ENCODE results near the gene ARHGEF40.

The ARHGEF40 gene

GRCh38 chr14:21073921-21074320 is 3.8 kb downstream of the ARHGEF40 start:
- TF ChIP-seq CTCF (IDR thresholded peaks at IDR 0.05; ENCODE audit: low read depth, low read length, poor library complexity, severe bottlenecking) (no peak), EZH2phosphoT487 (IDR thresholded peaks at IDR 0.05; ENCODE audit: borderline replicate concordance, low read length) (no peak)
- Histone ChIP-seq H3K36me3 (ENCODE audit: control insufficient read depth, low read length) (no peaks in the 10 kb centered on the region), H3K79me2 (ENCODE audit: control insufficient read depth, low read length) (no peaks in the 10 kb centered on the region), H3K4me1 (ENCODE audit: control insufficient read depth, low read length) (peaks cover 34% of the 10 kb centered on the region), H3F3A (ENCODE audit: control insufficient read depth, insufficient read depth) (peaks cover 6% of the 10 kb centered on the region; the same call in 1 of the 2 replicates), H3K9me3 (ENCODE audit: control insufficient read depth, insufficient read depth, low read length) (no peaks in the 10 kb centered on the region), H3K27me3 (ENCODE audit: control insufficient read depth, low read length) (peaks cover 23% of the 10 kb centered on the region), H3K9me2 (replicated peaks; ENCODE audit: control insufficient read depth, low read length) (no peaks in the 10 kb centered on the region), H3K4me3 (ENCODE audit: low read length) (no peak overlapping the region), H3K4me2 (ENCODE audit: low read length) (no peak overlapping the region), H3K27ac (ENCODE audit: low read depth, low read length) (no peak overlapping the region), H4K20me1 (ENCODE audit: control insufficient read depth, insufficient read depth, low read depth, low read length) (no peaks in the 10 kb centered on the region)

GRCh38 chr14:21074398-21075272 is 4.5 kb downstream of the ARHGEF40 start:
- Histone ChIP-seq H3K9me3 (ENCODE audit: control insufficient read depth, insufficient read depth, low read length) (no peaks in the 10 kb centered on the region), H3K79me2 (ENCODE audit: control insufficient read depth, low read length) (no peaks in the 10 kb centered on the region), H3K4me3 (ENCODE audit: low read length) (no peak overlapping the region), H3K36me3 (ENCODE audit: control insufficient read depth, low read length) (no peaks in the 10 kb centered on the region), H4K20me1 (ENCODE audit: control insufficient read depth, insufficient read depth, low read depth, low read length) (no peaks in the 10 kb centered on the region), H3K4me2 (ENCODE audit: low read length) (no peak overlapping the region), H3K4me1 (ENCODE audit: control insufficient read depth, low read length) (peaks cover 27% of the 10 kb centered on the region), H3F3A (ENCODE audit: control insufficient read depth, insufficient read depth) (peaks cover 6% of the 10 kb centered on the region; the same call in 1 of the 2 replicates), H3K9me2 (replicated peaks; ENCODE audit: control insufficient read depth, low read length) (no peaks in the 10 kb centered on the region), H3K27ac (ENCODE audit: low read depth, low read length) (no peak overlapping the region), H3K27me3 (ENCODE audit: control insufficient read depth, low read length) (peaks cover 18% of the 10 kb centered on the region)
- no peak for TF ChIP-seq CTCF (IDR thresholded peaks at IDR 0.05; ENCODE audit: low read depth, low read length, poor library complexity, severe bottlenecking)
- no peak for TF ChIP-seq EZH2phosphoT487 (IDR thresholded peaks at IDR 0.05; ENCODE audit: borderline replicate concordance, low read length)

GRCh38 chr14:21075719-21076437 is 5.8 kb downstream of the ARHGEF40 start:
- Histone ChIP-seq H3F3A (ENCODE audit: control insufficient read depth, insufficient read depth) (peaks cover 6% of the 10 kb centered on the region; the same call in 1 of the 2 replicates), H3K9me2 (replicated peaks; ENCODE audit: control insufficient read depth, low read length) (no peaks in the 10 kb centered on the region), H3K4me2 (ENCODE audit: low read length) (no peak overlapping the region), H3K4me3 (ENCODE audit: low read length) (no peak overlapping the region), H3K27ac (ENCODE audit: low read depth, low read length) (no peak overlapping the region), H3K4me1 (ENCODE audit: control insufficient read depth, low read length) (peaks cover 18% of the 10 kb centered on the region), H4K20me1 (ENCODE audit: control insufficient read depth, insufficient read depth, low read depth, low read length) (no peaks in the 10 kb centered on the region), H3K9me3 (ENCODE audit: control insufficient read depth, insufficient read depth, low read length) (no peaks in the 10 kb centered on the region), H3K27me3 (ENCODE audit: control insufficient read depth, low read length) (peaks cover 8% of the 10 kb centered on the region), H3K36me3 (ENCODE audit: control insufficient read depth, low read length) (no peaks in the 10 kb centered on the region), H3K79me2 (ENCODE audit: control insufficient read depth, low read length) (no peaks in the 10 kb centered on the region)
- no peak for TF ChIP-seq EZH2phosphoT487 (IDR thresholded peaks at IDR 0.05; ENCODE audit: borderline replicate concordance, low read length)
- no peak for TF ChIP-seq CTCF (IDR thresholded peaks at IDR 0.05; ENCODE audit: low read depth, low read length, poor library complexity, severe bottlenecking)
